BLaER1 (cell line): ENCODE data around the gene CD44.

Source experiments
- H3K27ac ChIP-seq: shearing (Covaris generic); formaldehyde crosslinking; 2 replicates; pipeline ENCODE4 v1.8.1; 2022
- H3K27me3 ChIP-seq: shearing (Covaris generic); formaldehyde crosslinking; 2 replicates; pipeline ENCODE4 v1.8.1; 2022
- H3K36me3 ChIP-seq: shearing (Covaris generic); formaldehyde crosslinking; 2 replicates; pipeline ENCODE4 v1.8.1; 2022
- H3K4me1 ChIP-seq: shearing (Covaris generic); formaldehyde crosslinking; 2 replicates; pipeline ENCODE4 v1.8.1; 2022
- H3K4me2 ChIP-seq: shearing (Covaris generic); formaldehyde crosslinking; 2 replicates; pipeline ENCODE4 v1.8.1; 2022
- H3K4me3 ChIP-seq: shearing (Covaris generic); formaldehyde crosslinking; 2 replicates; pipeline ENCODE4 v1.8.1; 2022
- H3K9ac ChIP-seq: shearing (Covaris generic); formaldehyde crosslinking; 2 replicates; pipeline ENCODE4 v1.8.1; 2022
- H3K9me3 ChIP-seq: shearing (Covaris generic); formaldehyde crosslinking; 2 replicates; pipeline ENCODE4 v1.8.1; 2022
- H4K20me1 ChIP-seq: shearing (Covaris generic); formaldehyde crosslinking; 2 replicates; pipeline ENCODE4 v1.8.1; 2022
- Cebpa-rat ChIP-seq: shearing (Covaris generic); IDR thresholded peaks from 2 replicates; pipeline ENCODE4 v1.8.1; 2022

Gene CD44

GRCh38 chr11:35180317-35181233 lies 41.6 kb downstream of the CD44 start:
- TF ChIP-seq Cebpa-rat, result no peak
- H3K36me3 ChIP-seq, result peaks cover 89% of the 10 kb centered on the region
- peaks cover 22% of the 10 kb centered on the region; the same call in 1 of the 2 replicates for H4K20me1 ChIP-seq
- H3K27ac ChIP-seq, result no peak overlapping the region
- no peaks in the 10 kb centered on the region for H3K27me3 ChIP-seq
- no peak overlapping the region for H3K4me2 ChIP-seq
- no peak overlapping the region for H3K4me3 ChIP-seq
- no peaks in the 10 kb centered on the region for H3K4me1 ChIP-seq
- no peak overlapping the region for H3K9ac ChIP-seq
- no peaks in the 10 kb centered on the region; the same call in 1 of the 2 replicates for H3K9me3 ChIP-seq

GRCh38 chr11:35182317-35182939 lies 43.5 kb downstream of the CD44 start:
- H3K4me1 ChIP-seq, result no peaks in the 10 kb centered on the region
- H3K4me3 ChIP-seq, result no peak overlapping the region
- H3K9me3 ChIP-seq, result no peaks in the 10 kb centered on the region
- no peak overlapping the region for H3K27ac ChIP-seq
- no peak overlapping the region for H3K4me2 ChIP-seq
- peaks cover 93% of the 10 kb centered on the region for H3K36me3 ChIP-seq
- no peak overlapping the region for H3K9ac ChIP-seq
- H3K27me3 ChIP-seq, result no peaks in the 10 kb centered on the region
- TF ChIP-seq Cebpa-rat, result no peak
- H4K20me1 ChIP-seq, result 0 out of 2 replicates have a peak, but pooled peaks cover 14% of the 10 kb centered on the region

GRCh38 chr11:35183326-35183925 lies 44.5 kb downstream of the CD44 start:
- Histone ChIP-seq H3K36me3 (peaks cover 93% of the 10 kb centered on the region), H4K20me1 (0 out of 2 replicates have a peak, but pooled peaks cover 14% of the 10 kb centered on the region), H3K9ac (no peak overlapping the region), H3K27ac (no peak overlapping the region), H3K9me3 (no peaks in the 10 kb centered on the region), H3K4me1 (no peaks in the 10 kb centered on the region), H3K4me3 (no peak overlapping the region), H3K4me2 (no peak overlapping the region), H3K27me3 (no peaks in the 10 kb centered on the region)
- TF ChIP-seq Cebpa-rat, result no peak

DNA sequence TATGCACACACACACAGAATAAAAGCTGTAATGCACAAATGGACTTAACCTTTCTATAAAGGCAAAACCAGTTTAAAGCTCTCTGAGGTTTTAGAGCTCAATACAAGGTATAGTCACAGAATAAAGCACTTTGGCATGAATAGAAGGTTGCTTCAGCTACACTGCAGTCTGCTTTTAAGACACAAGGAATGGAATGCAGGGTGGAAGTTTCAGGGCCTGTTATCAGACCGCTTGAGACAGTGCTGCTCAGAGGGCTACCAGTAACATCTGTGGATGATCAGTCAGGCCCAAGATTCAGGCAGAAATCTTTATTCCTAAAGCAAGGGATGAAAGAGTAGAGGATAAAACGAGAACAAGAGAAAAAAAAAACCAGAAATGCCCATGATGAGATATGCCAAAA lies 46.7 kb downstream of the CD44 start:
- Histone ChIP-seq H3K27ac (no peak overlapping the region), H3K9me3 (no peaks in the 10 kb centered on the region), H3K27me3 (no peaks in the 10 kb centered on the region), H3K9ac (no peak overlapping the region), H3K4me1 (no peaks in the 10 kb centered on the region), H4K20me1 (0 out of 2 replicates have a peak, but pooled peaks cover 8% of the 10 kb centered on the region), H3K4me2 (no peak overlapping the region), H3K4me3 (no peak overlapping the region), H3K36me3 (peaks cover 93% of the 10 kb centered on the region)
- TF ChIP-seq Cebpa-rat, result no peak

DNA sequence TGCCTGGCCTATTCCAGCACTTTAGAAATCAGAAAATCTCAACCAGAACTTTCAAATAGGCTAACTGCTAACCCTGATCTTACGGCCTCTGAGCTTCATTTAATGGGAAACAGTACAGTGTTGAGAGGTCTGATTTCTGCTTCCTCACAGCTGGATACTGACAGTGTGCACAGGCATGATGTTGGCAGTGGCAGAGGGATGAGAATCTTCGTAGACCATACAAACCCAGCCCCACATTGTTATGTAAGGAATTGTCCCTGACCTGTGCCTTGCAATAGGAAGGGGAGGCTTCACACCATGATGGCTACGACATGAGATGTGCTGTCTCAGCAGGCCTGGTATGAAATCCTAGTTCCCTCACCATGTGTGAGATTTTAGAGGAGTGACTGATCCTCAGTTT lies 49.0 kb downstream of the CD44 start:
- Histone ChIP-seq H3K9ac (no peak overlapping the region), H3K9me3 (peaks cover 4% of the 10 kb centered on the region; the same call in 1 of the 2 replicates), H3K4me1 (no peaks in the 10 kb centered on the region), H3K36me3 (peaks cover 98% of the 10 kb centered on the region), H3K4me2 (no peak overlapping the region), H3K4me3 (no peak overlapping the region), H3K27me3 (no peaks in the 10 kb centered on the region), H4K20me1 (peaks cover 21% of the 10 kb centered on the region; the same call in 1 of the 2 replicates), H3K27ac (no peak overlapping the region)
- TF ChIP-seq Cebpa-rat, result no peak

DNA sequence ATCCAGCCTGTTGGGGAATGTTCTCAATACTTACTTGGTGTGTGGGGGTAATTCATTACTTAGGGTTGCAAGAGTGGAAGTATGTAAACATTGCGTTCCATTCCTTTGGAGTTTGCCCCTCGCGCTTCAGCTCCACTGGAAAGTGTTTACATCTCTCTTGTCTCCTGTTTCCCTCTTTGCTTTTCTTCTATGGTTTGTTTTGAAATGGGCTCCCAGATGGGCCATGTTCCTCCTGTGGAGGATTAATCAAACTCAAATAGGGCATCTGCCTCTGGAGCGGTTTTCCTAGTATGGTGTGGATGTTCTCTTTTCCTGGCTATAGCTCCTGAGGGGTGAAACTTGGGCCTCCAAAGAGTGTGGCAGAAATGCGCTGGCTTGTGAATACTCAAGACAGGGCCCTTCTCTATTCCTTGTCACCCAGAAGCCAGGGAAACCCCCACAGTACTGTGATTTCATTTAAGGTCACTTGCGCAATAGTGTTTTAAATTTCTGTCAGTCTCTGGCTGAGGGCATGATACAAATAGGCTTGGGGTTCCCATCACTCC lies 51.9 kb downstream of the CD44 start:
- H3K27me3 ChIP-seq, result no peaks in the 10 kb centered on the region
- H3K27ac ChIP-seq, result no peak overlapping the region
- no peak overlapping the region for H3K9ac ChIP-seq
- peak; percentile 84 for TF ChIP-seq Cebpa-rat
- H3K36me3 ChIP-seq, result peaks cover 98% of the 10 kb centered on the region
- peaks cover 4% of the 10 kb centered on the region; the same call in 1 of the 2 replicates for H3K9me3 ChIP-seq
- no peaks in the 10 kb centered on the region for H3K4me1 ChIP-seq
- H4K20me1 ChIP-seq, result peaks cover 16% of the 10 kb centered on the region; the same call in 1 of the 2 replicates
- no peak overlapping the region for H3K4me3 ChIP-seq
- no peak overlapping the region for H3K4me2 ChIP-seq

DNA sequence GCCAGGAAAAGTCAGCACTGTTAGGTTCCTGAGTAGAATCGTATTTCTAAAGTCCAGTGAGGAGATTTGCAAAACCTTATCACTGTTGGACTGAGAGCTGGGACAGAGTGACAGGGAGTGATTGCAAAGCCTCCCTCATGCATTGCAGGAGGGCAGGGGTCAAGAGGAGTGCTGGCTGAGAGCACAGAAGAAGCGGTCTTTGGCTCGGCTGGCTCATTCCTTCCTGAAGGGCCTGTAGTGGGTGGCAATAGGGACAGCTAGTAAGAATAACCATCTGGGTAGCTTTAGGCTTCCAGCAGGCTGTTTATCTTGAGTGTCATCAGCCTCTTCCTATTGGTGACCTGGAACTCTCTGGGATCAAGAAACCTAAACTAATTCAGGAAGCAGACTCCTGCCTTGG lies 53.4 kb downstream of the CD44 start:
- H3K36me3 ChIP-seq, result peaks cover 100% of the 10 kb centered on the region

DNA sequence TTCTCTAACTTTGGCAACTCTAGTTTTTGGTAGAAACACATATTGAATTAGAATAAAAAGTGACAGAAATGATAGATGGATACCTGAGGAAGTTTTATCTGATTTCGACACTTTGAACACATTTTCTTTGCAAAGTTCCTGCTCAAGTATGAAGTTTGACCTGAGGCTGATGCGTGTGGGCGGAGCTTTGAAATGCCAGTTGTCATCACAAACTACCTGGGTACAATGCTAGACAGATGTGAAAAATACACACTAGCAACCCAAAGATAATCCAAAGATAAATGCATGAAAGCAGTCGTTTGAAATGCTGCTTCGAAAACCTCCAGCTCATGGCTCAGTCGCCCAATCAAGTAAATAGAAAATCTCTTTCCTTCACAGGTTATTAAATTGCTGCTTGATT lies 54.8 kb downstream of the CD44 start:
- H3K4me2 ChIP-seq, result no peak overlapping the region
- H3K4me3 ChIP-seq, result no peak overlapping the region
- no peak overlapping the region for H3K9ac ChIP-seq
- H3K36me3 ChIP-seq, result peaks cover 100% of the 10 kb centered on the region
- no peak for TF ChIP-seq Cebpa-rat
- H3K27me3 ChIP-seq, result no peaks in the 10 kb centered on the region
- no peak overlapping the region for H3K27ac ChIP-seq
- no peaks in the 10 kb centered on the region for H3K4me1 ChIP-seq
- peaks cover 4% of the 10 kb centered on the region; the same call in 1 of the 2 replicates for H3K9me3 ChIP-seq
- peaks cover 16% of the 10 kb centered on the region; the same call in 1 of the 2 replicates for H4K20me1 ChIP-seq

More for the DNA sequence above, 53.4 kb downstream of the CD44 start:
- no peak overlapping the region for H3K9ac ChIP-seq
- H4K20me1 ChIP-seq, result peaks cover 16% of the 10 kb centered on the region; the same call in 1 of the 2 replicates
- no peak for TF ChIP-seq Cebpa-rat
- peaks cover 4% of the 10 kb centered on the region; the same call in 1 of the 2 replicates for H3K9me3 ChIP-seq
- H3K4me2 ChIP-seq, result no peak overlapping the region
- no peak overlapping the region for H3K4me3 ChIP-seq
- H3K27me3 ChIP-seq, result no peaks in the 10 kb centered on the region
- no peaks in the 10 kb centered on the region for H3K4me1 ChIP-seq
- H3K27ac ChIP-seq, result no peak overlapping the region

GRCh38 chr11:35197292-35197691 lies 58.3 kb downstream of the CD44 start:
- no peak overlapping the region for H3K4me2 ChIP-seq
- no peak overlapping the region for H3K27ac ChIP-seq
- H3K9ac ChIP-seq, result no peak overlapping the region
- peaks cover 10% of the 10 kb centered on the region; the same call in 1 of the 2 replicates for H4K20me1 ChIP-seq
- TF ChIP-seq Cebpa-rat, result no peak
- H3K36me3 ChIP-seq, result peaks cover 100% of the 10 kb centered on the region
- no peaks in the 10 kb centered on the region for H3K27me3 ChIP-seq
- H3K4me1 ChIP-seq, result no peaks in the 10 kb centered on the region
- no peak overlapping the region for H3K4me3 ChIP-seq
- peaks cover 7% of the 10 kb centered on the region; the same call in 1 of the 2 replicates for H3K9me3 ChIP-seq
